ENCODE measurements around the gene FAM149A.

GRCh38 chr4:186193851-186194250 lies 89.3 kb downstream of the FAM149A start:
- TF ChIP-seq, protein P1, sequence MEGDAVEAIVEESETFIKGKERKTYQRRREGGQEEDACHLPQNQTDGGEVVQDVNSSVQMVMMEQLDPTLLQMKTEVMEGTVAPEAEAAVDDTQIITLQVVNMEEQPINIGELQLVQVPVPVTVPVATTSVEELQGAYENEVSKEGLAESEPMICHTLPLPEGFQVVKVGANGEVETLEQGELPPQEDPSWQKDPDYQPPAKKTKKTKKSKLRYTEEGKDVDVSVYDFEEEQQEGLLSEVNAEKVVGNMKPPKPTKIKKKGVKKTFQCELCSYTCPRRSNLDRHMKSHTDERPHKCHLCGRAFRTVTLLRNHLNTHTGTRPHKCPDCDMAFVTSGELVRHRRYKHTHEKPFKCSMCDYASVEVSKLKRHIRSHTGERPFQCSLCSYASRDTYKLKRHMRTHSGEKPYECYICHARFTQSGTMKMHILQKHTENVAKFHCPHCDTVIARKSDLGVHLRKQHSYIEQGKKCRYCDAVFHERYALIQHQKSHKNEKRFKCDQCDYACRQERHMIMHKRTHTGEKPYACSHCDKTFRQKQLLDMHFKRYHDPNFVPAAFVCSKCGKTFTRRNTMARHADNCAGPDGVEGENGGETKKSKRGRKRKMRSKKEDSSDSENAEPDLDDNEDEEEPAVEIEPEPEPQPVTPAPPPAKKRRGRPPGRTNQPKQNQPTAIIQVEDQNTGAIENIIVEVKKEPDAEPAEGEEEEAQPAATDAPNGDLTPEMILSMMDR (optimal IDR thresholded peaks at IDR 0.05 in 1 of 3, IDR thresholded peaks at IDR 0.05 in 1 of 3, conservative IDR thresholded peaks at IDR 0.05 in 1 of 3; ENCODE audit: extremely low read depth in 1 of 3, insufficient read depth in 2 of 3, low read length in 3 of 3), result no peak
- no peak for TF ChIP-seq EZH2 (IDR thresholded peaks at IDR 0.05; ENCODE audit: low read length)

Data from keratinocyte (primary cell).